Left lobe of liver (tissue), 2 donors: ENCODE results near the gene CST3. TPM values are rescaled to one million over a fixed set of nuclear protein-coding genes. Genes with fewer than 3 reads are reported as not detected.
"Not testable (repeated sequence)": the region's sequence is repeated elsewhere in the genome, so short reads cannot be mapped to it uniquely, and the experiment has no call there.

Source experiments
- ATAC-seq: fragments of 200-7000 bp; cut with Tn5 transposase; one replicate; pipeline ENCODE4 v1.9.1; 2020; ENCODE audit warnings: mild to moderate bottlenecking, moderate library complexity
- DNase-seq: peaks from one replicate; pipeline ENCODE4 v3.0.0-alpha.2; 2020; ENCODE audit warnings: low spot score
- total RNA-seq: library from RNA; stranded (reverse); gene quantifications from one replicate; pipeline ENCODE4 v1.2.1, GENCODE V29; 2021
- donor health status: DM: no; HTN: no; CAD: no; lungs with moderate emphysema.
- donor health status: DM: no; HTN: yes; CAD: no.

CST3 gene
- 1,478 TPM for total RNA-seq

DNA sequence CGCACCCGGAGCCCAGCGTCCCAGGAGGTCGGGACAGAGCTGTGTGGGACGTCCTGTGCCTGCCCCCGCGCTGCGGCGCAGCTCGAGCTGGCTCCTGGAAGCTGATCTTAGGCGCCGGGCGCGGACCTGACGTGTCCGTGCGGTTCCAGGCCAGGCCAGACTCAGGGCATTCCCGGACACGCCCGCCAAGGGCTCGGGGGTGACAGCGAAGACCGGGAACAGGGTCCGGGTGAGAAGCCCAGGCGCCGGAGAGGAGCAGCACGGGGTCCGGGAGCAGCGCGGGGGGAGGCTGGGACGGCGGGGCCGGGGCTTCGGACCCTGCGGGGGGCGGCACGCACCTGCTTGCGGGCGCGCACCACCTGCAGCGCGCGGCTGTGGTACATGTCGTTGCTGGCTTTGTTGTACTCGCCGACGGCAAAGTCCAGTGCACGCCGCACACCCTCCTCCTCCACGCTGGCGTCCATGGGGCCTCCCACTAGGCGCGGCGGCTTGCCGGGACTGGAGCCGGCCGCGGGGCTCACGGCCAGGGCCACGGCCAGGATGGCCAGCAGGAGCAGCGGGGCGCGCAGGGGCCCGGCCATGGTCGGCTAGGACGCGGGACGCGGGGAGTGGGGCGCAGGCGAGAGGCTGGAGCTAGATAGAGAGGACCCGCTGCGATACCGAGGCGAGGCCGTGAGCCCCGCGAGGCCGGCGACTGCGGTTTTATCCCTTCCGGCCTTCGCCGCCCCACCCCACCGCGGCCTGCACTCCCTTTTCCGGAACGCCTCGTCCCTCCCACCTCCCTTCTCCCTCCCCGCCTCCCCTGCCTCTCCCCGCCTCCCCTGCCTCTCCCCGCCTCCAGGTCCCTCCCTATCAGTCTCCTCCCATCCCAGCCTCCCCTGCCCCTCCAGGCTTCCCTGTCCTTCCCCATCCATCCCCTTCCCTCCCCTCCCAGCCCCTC lies at the start of gene CST3:
Gene CST3 (minus strand): TSS at position 674 of the 940 bp plus-strand sequence. CDS start 93 bp downstream, at position 581.
- peak; percentile 91 for DNase-seq
- ATAC-seq = peak; percentile 81

GRCh38 chr20:23686046-23686750 lies 48.4 kb upstream of the CST3 start:
- DNase-seq = peak; percentile 24
- no peak for ATAC-seq

- ATAC-seq, DNase-seq: not testable (repeated sequence)
Measured at GRCh38 chr20:23685529-23685896, 47.8 kb upstream of the CST3 start.

- DNase-seq (peak; percentile 26), ATAC-seq (no peak)
Measured at GRCh38 chr20:23684261-23684660, 46.5 kb upstream of the CST3 start.

DNA sequence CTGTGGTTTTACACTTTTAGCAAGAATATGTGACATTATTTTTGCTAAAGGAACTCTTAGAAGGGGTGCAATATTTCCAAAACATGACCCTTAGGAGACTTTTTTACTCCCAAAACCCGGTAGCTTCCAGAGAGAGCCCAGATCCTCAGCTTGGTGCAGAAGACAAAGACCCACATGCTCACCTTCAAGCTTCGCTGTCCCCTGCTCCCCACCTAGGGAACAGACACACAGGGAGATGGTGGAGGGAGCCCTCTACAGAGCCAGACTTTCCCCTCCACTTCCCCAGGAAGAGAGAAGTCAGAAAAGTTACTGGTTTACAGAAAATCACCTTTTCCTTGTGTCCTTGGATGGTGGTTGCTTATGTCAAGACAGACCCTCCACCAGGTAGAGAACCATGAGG lies 46.1 kb upstream of the CST3 start:
- no peak for DNase-seq
- no peak for ATAC-seq

DNA sequence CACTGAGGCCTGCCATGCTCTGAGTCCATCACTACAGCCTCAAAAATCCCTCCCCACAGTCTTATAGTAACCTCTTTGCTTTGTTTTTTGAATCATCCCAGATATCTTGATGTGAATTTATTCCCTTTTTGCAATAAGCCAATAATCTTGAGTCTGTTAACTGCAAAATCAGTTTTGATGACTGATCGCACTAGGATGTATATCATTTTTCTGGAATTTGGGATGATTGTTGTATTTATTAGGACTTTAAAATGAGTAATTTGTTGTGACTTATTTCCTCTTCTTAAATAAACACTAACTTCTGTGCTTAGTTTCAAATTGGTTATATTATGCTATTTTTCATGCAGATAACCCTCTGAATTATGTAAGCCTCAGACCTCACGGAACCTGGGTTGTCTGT lies 45.5 kb upstream of the CST3 start:
- DNase-seq (no peak), ATAC-seq (no peak)

GRCh38 chr20:23680146-23680545 lies 42.4 kb upstream of the CST3 start:
- DNase-seq (no peak), ATAC-seq (no peak)

DNA sequence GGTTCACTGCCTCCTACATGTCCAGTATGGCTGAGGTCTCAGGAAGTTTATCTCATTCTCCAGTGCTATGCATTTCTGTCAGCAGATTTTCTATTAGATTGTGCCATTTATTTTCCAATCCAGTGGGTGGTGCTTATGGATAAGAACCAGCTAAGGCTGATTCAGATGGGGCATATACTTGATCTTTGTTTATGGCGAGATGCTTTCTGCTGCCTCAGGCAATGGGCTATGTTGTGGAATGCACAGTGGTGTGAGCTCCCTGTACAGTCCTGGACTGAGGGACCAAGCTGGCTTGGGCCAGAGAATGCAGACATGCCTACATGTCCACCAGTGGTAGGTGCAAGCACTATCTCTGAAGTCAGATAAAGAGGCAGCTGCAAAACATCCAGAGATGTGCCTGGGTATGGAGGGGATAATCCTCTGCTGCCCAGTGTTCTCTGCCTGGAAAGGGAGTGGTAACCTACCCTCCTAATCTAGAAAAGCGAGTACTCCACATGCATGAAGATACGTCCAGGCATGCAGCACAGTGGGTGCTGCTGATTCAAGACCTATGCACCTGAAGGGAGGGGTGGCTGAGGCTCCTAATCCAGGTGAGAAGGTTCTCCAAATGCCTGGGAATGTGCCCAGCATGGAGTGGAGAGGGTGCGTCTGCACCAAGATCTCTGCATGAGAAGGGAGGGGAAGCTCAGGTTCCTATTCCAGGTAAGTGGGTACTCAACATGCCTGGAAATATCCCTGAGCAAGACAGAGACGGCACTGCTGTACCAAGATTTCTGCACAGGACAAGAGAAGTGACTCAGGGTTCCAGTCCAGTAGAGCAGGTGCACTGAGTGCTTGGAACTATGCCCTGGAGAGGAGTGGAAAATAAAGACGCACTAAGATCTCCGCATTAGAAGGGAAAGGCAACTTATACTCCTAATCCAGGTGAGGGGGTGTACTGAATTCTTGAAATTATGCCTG lies 41.7 kb upstream of the CST3 start:
- DNase-seq (no peak), ATAC-seq (no peak)

DNA sequence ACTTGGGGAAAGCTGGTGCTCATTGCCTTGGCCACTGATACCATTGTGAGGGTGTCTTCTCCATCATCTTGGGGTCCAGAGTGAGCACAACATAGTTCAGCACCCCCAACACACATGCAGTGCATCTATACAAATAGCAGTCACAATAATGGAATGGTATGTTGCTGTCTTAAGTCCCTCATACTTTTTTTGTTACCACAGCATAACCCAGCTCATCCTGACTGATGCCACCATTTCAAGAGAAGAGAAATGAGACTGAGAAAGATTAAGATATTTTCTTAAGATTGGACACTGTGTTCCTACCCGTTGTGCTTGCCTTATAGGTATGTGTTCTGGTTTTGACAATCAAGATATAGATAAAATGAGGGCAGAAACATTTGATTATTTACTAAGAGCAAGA lies 35.5 kb upstream of the CST3 start:
- DNase-seq (no peak), ATAC-seq (no peak)

DNA sequence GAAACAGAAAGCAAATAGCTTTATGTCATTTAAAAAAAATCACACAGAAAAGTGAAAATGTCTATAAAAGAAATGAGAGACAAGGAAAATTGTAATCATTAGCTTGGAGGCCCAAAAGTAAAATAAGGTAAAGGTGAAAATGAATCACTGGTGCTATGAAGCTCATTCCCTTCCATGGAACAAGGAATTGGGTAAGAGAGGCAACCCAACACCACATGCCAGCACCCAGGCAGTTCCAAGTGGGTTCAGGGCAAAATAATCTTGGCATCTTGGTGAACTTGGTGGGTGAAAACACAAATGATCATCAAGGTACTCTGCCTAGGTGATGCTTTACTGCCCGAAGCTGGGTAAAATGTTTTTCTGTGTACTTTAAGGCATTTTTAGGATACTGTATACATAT lies 34.4 kb upstream of the CST3 start:
- DNase-seq = no peak
- no peak for ATAC-seq

GRCh38 chr20:23671479-23671878 lies 33.7 kb upstream of the CST3 start:
- ATAC-seq = no peak
- no peak for DNase-seq

DNA sequence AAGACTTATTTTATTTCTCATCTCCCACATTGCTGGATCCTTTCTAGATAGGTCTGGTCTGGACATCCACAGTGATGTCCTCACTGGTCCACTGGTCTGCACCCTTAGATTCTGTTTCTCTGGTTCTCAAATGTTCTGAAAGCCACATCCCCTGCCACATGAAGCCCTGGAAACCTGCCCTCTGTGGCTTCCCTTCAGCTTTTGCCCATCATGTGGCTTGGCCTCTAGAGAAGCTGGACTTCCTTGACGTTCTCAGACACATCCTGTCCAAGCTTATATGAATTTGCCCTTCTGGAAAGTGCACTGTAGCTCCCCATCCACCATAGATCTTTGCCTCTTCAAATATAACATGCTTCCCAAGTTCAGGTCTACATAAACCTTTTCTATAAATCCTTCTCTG lies 32.6 kb upstream of the CST3 start:
- ATAC-seq (no peak), DNase-seq (no peak)

- DNase-seq = no peak
- no peak for ATAC-seq
Measured at GRCh38 chr20:23669866-23670265, 32.1 kb upstream of the CST3 start.

- DNase-seq (no peak), ATAC-seq (no peak)
Measured at GRCh38 chr20:23669327-23669726, 31.6 kb upstream of the CST3 start.

- DNase-seq = no peak
- ATAC-seq = peak; percentile 96
Measured at GRCh38 chr20:23668477-23668951, 30.8 kb upstream of the CST3 start.

- ATAC-seq (no peak), DNase-seq (no peak)
Measured at GRCh38 chr20:23667666-23668065, 29.9 kb upstream of the CST3 start.

GRCh38 chr20:23666698-23667097 lies 28.9 kb upstream of the CST3 start:
- ATAC-seq (no peak), DNase-seq (no peak)

DNA sequence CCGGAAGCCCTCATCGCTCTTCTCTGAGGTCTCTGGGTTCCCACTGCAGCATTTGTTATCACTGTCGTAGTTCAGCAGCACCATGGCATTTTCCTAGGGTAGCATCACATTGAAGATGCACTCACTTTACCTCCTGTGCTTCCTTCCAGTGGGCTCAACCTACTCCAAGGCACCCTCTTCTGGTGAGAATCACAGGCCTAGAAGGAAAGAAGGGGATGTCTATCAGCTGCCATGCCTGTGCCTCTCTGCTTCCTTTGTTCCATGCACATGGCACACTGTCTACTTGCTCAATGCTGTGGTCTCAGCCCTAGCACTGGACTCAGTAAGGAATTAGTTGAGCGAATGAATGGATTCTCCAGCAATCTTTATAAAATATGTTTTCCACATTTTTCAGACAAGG lies 28.4 kb upstream of the CST3 start:
- ATAC-seq = no peak
- no peak for DNase-seq

DNA sequence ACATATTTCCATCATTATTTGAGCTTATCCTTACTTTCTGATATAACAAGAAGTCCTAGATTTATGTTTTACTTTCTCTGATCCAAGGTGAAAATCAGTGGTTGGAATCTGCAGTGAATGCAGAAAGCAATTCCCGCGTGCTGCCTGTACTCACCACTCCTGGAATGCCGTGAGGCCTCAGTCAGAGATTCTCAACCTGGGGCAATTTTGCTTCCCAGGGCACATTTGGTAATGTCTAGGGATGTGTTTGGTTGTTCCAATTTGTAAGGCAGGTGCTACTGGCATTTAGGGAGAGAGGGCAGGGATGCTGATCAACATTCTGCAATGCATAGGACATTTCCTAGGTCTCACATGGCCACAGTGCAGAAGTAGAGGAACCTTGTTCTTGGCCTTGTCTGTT lies 27.2 kb upstream of the CST3 start:
- DNase-seq (no peak), ATAC-seq (no peak)

DNA sequence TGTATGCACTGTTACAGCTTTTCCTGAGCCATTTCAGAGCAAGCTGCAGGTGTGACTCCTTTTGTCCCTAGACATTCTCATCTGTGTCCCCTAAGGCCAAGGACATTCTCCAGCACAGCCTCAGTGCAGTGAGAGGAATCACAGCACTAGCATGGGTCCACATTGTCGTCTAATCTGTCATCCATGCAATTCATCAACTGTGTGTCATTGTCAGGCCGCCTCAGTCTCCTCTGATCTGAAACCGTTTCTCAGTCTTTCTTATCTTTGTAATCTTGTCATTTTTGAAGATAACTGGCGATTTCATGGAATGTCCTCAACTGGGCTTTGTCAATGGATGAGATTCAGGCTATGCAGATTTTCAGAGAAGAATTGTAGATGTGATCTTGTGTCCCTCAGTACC lies 26.3 kb upstream of the CST3 start:
- not testable (repeated sequence) for ATAC-seq, DNase-seq

DNA sequence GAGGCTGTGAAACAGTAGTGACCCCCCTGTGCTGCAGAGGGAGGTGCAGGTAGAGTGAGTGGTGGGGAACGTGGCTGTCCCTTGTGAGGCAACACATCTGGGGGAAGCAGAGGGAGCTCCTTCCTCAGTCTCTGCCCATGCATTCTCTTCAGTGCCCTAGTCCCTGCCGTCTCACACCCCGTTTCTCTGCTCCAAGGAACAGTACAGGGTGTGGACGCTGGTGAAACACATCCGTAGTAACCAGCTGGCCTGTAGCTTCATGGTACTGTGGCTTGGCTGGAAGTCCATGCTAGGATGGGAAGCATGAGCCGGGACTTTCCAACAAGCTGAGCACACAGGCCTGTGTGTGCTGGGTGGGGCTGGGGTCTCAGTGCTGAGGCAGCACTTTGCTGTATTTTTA lies 25.4 kb upstream of the CST3 start:
- DNase-seq = no peak
- no peak for ATAC-seq
